Suprapubic skin (tissue), 4 donors: ENCODE data around the gene XPOT. TPM values are rescaled to one million over a fixed set of nuclear protein-coding genes. Genes with fewer than 3 reads are reported as not detected.

ENCODE experiments used
- DNase-seq, 2 donors: peaks; one replicate each; pipeline ENCODE4 v3.0.0-alpha.2; 2019; ENCODE audit warnings: low spot score in 2 of 2
- H3K27ac ChIP-seq: fragments of 200-600 bp; sonication (generic); one replicate; pipeline ENCODE4 v1.5.1; 2019
- H3K27me3 ChIP-seq: fragments of 200-600 bp; sonication (generic); one replicate; pipeline ENCODE4 v1.5.1; 2019
- H3K36me3 ChIP-seq: fragments of 200-600 bp; sonication (generic); one replicate; pipeline ENCODE4 v1.5.1; 2019
- H3K4me1 ChIP-seq: fragments of 200-600 bp; sonication (generic); one replicate; pipeline ENCODE4 v1.5.1; 2019
- H3K4me3 ChIP-seq: fragments of 200-600 bp; sonication (generic); one replicate; pipeline ENCODE4 v1.5.1; 2019; ENCODE audit warnings: mild to moderate bottlenecking
- H3K9me3 ChIP-seq: fragments of 200-600 bp; sonication (generic); one replicate; pipeline ENCODE4 v1.5.1; 2019
- EP300 ChIP-seq: sonication (generic); formaldehyde crosslinking; IDR thresholded peaks from one replicate; pipeline ENCODE4 v1.6.1; 2017; ENCODE audit warnings: antibody characterized with exemption
- POLR2A ChIP-seq, 2 donors: fragments of 450-650 bp; IDR thresholded peaks; one replicate each; pipeline ENCODE4 v1.6.1; 2017; ENCODE audit warnings: antibody characterized with exemption in 2 of 2, mild to moderate bottlenecking in 2 of 2, moderate library complexity in 2 of 2
- POLR2AphosphoS5 ChIP-seq, 3 donors: sonication (generic); formaldehyde crosslinking; IDR thresholded peaks; one replicate each; pipeline ENCODE4 v1.6.1; 2017; ENCODE audit warnings: antibody characterized with exemption in 3 of 3
- WGBS: methylation state at CpG from one replicate; pipeline ENCODE4 v1.1.5; 2018; 5-methylcytosine and 5-hydroxymethylcytosine counted together
- total RNA-seq, 4 donors: library from RNA; depleted of rRNA; stranded (reverse); fragments of >200 nt; gene quantifications; one replicate each; pipeline ENCODE4 v1.1.0, GENCODE V29; 2016
- TF ChIP-seq, protein P1 (sequence below), 2 donors: fragments of 200-600 bp in 1 of 2; fragments of 450-650 bp in 1 of 2; sonication (generic) in 1 of 2; IDR thresholded peaks; one replicate each; pipeline ENCODE4 v1.5.1; 2016 to 2019; ENCODE audit warnings: antibody characterized with exemption in 2 of 2, mild to moderate bottlenecking in 1 of 2, moderate library complexity in 1 of 2

The XPOT gene
- total RNA-seq, 4 donors from 2014 or later, result 33.0 to 68.9 (median 41.2) TPM

DNA sequence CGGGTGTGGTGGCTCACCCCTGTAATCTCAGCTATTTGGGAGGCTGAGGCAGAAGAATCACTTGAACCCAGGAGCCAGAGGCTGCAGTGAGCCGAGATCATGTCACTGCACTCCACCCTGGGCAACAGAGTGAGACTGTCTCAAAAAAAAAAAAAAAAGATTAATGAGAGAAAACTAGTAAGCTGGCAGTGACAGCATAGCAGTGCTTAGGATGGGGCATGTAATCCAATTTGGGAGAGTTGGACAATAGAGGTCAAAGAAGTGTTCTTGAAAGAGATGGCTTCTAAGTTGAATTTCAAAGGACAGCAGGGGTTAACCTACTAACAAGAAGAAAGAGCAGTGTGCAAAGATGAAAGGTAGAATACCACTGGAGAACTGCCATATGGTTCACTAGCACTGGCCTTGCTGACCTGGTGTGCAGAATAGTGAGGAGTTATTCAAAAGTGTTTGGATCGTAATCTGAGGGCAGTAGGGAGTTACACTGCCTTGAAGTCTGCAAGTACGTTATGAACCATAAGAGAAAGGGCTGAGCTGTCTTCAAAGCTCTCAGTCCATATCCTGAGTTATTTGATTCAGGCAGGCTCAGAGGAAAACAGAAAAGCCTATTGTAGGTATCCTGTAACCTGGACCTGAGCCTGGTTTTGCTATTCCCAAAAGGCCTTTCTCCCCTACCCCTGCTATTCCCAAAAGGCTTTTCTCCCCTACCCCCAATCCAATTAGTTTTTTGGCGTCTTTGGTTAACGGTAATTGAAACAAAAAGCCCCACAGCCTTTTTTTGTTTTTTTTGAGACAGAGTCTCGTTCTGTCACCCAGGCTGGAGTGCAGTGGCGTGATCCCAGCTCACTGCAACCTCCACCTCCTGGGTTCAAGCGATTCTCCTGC lies 3.4 kb downstream of the XPOT start:
- DNase-seq, result no peak
- Histone ChIP-seq H3K27ac (no peak overlapping the region), H3K4me3 (no peak overlapping the region), H3K4me1 (peaks cover 16% of the 10 kb centered on the region), H3K36me3 (peaks cover 23% of the 10 kb centered on the region), H3K9me3 (no peaks in the 10 kb centered on the region), H3K27me3 (no peaks in the 10 kb centered on the region)
- TF ChIP-seq POLR2A (IDR thresholded peaks at IDR 0.05) (no peak), POLR2AphosphoS5 (IDR thresholded peaks at IDR 0.05) (no peak), EP300 (no peak)
- TF ChIP-seq, protein P1, sequence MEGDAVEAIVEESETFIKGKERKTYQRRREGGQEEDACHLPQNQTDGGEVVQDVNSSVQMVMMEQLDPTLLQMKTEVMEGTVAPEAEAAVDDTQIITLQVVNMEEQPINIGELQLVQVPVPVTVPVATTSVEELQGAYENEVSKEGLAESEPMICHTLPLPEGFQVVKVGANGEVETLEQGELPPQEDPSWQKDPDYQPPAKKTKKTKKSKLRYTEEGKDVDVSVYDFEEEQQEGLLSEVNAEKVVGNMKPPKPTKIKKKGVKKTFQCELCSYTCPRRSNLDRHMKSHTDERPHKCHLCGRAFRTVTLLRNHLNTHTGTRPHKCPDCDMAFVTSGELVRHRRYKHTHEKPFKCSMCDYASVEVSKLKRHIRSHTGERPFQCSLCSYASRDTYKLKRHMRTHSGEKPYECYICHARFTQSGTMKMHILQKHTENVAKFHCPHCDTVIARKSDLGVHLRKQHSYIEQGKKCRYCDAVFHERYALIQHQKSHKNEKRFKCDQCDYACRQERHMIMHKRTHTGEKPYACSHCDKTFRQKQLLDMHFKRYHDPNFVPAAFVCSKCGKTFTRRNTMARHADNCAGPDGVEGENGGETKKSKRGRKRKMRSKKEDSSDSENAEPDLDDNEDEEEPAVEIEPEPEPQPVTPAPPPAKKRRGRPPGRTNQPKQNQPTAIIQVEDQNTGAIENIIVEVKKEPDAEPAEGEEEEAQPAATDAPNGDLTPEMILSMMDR (IDR thresholded peaks at IDR 0.05), result no peak
- 83% methylated on average over 9 of the region's 9 CpGs for WGBS

GRCh38 chr12:64411427-64411826 lies 7.2 kb downstream of the XPOT start:
- Histone ChIP-seq H3K4me3 (no peak overlapping the region), H3K27ac (no peak overlapping the region), H3K9me3 (no peaks in the 10 kb centered on the region), H3K27me3 (no peaks in the 10 kb centered on the region), H3K36me3 (peaks cover 58% of the 10 kb centered on the region), H3K4me1 (no peaks in the 10 kb centered on the region)
- 90% methylated on average over 2 of the region's 2 CpGs for WGBS
- no peak for DNase-seq
- no peak for TF ChIP-seq POLR2A (IDR thresholded peaks at IDR 0.05)
- TF ChIP-seq, protein P1 (IDR thresholded peaks at IDR 0.05), result no peak
- no peak for TF ChIP-seq POLR2AphosphoS5 (IDR thresholded peaks at IDR 0.05)
- TF ChIP-seq EP300, result no peak

GRCh38 chr12:64412459-64412858 lies 8.3 kb downstream of the XPOT start:
- TF ChIP-seq, protein P1 (IDR thresholded peaks at IDR 0.05), result no peak
- TF ChIP-seq EP300 (no peak), POLR2AphosphoS5 (IDR thresholded peaks at IDR 0.05) (no peak), POLR2A (IDR thresholded peaks at IDR 0.05) (no peak)
- 75% methylated on average over 2 of the region's 2 CpGs for WGBS
- Histone ChIP-seq H3K27ac (no peak overlapping the region), H3K27me3 (no peaks in the 10 kb centered on the region), H3K36me3 (peaks cover 68% of the 10 kb centered on the region), H3K4me3 (no peak overlapping the region), H3K9me3 (no peaks in the 10 kb centered on the region), H3K4me1 (no peaks in the 10 kb centered on the region)
- no peak for DNase-seq

DNA sequence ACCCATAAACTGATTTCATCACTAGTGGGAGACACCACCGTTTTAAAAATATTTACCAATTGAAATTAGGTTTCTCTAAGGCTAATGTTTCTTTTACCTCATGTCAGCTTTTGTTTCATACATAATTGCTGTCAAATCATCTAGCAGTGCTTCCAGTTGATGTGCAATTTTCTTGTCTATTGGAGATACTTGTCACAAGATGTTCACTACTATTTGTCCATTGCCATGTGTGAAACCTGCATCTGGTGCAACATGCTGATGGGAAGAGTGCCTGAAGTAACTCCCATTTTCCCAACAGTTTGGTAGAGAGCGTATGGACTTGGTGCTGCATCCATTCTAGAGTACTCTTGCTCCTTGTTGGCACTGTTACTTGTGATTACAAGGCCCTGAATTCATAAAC lies 9.7 kb downstream of the XPOT start:
- TF ChIP-seq POLR2AphosphoS5 (IDR thresholded peaks at IDR 0.05), result no peak
- TF ChIP-seq, protein P1 (IDR thresholded peaks at IDR 0.05), result no peak
- TF ChIP-seq EP300, result no peak
- TF ChIP-seq POLR2A (IDR thresholded peaks at IDR 0.05), result no peak
- Histone ChIP-seq H3K27me3 (no peaks in the 10 kb centered on the region), H3K4me3 (no peak overlapping the region), H3K4me1 (no peaks in the 10 kb centered on the region), H3K36me3 (peaks cover 82% of the 10 kb centered on the region), H3K9me3 (no peaks in the 10 kb centered on the region), H3K27ac (no peak overlapping the region)
- 78% methylated on average over 2 of the region's 2 CpGs for WGBS
- DNase-seq, result no peak

DNA sequence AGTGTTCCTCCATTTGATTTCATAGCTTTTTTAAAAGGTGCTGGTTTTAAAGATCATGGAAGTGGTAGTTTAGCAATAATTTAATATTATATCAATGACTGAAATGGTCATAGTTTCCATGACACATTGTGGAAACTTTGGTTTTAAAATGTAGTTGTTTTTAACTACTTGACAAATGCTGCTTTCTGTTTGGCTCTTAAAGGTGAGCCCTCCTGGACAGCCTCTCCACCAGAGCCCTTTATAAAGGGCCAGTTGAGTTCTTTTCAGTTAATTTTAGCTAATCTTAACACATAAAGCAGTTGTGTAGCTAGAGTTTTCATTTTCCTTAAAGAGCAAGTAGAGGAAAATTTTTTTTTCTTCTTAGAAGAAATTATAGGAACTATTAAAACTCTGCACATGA lies 14.0 kb downstream of the XPOT start:
- Histone ChIP-seq H3K27me3 (no peaks in the 10 kb centered on the region), H3K9me3 (no peaks in the 10 kb centered on the region), H3K4me3 (no peak overlapping the region), H3K27ac (no peak overlapping the region), H3K4me1 (no peaks in the 10 kb centered on the region), H3K36me3 (peaks cover 91% of the 10 kb centered on the region)
- no peak for TF ChIP-seq POLR2A (IDR thresholded peaks at IDR 0.05)
- TF ChIP-seq, protein P1 (IDR thresholded peaks at IDR 0.05), result no peak
- no peak for TF ChIP-seq EP300
- TF ChIP-seq POLR2AphosphoS5 (IDR thresholded peaks at IDR 0.05), result no peak
- DNase-seq, result no peak
